HepG2 (cell line): ENCODE measurements around the gene HES6. TPM values are rescaled to one million over a fixed set of nuclear protein-coding genes. Genes with fewer than 3 reads are reported as not detected.
A peak's percentile ranks its signal among the peaks of the same experiment; 100 is the strongest.

Experiments used
- ARID4A ChIP-seq: sonication (generic); formaldehyde crosslinking; IDR thresholded peaks from 2 replicates; pipeline ENCODE4 v1.5.0; 2020; ENCODE audit warnings: mild to moderate bottlenecking, missing genetic modification reagents, borderline replicate concordance
- HMGXB4 ChIP-seq, 2 experiments: sonication (generic) in 1 of 2; formaldehyde crosslinking in 1 of 2; IDR thresholded peaks; 2 replicates each; pipeline versions ENCODE4 v1.4.0 to v1.6.1; 2018 to 2020; ENCODE audit warnings: missing genetic modification reagents in 2 of 2, borderline replicate concordance in 1 of 2, low read depth in 1 of 2, mild to moderate bottlenecking in 1 of 2, missing biosample characterization in 1 of 2
- HOXA3 ChIP-seq: sonication (generic); formaldehyde crosslinking; IDR thresholded peaks from 2 replicates; pipeline ENCODE4 v1.5.0; 2020; ENCODE audit warnings: missing genetic modification reagents
- HOXD1 ChIP-seq: sonication (generic); formaldehyde crosslinking; IDR thresholded peaks from 2 replicates; pipeline ENCODE4 v1.5.0; 2020; ENCODE audit warnings: missing genetic modification reagents
- KDM5A ChIP-seq: fragments of 200-600 bp; sonication (generic); IDR thresholded peaks from 2 replicates; pipeline ENCODE4 v1.7.0; 2018; ENCODE audit warnings: antibody characterized with exemption, mild to moderate bottlenecking, low read length, borderline replicate concordance
- MIXL1 ChIP-seq: IDR thresholded peaks from 2 replicates; pipeline ENCODE4 v1.6.1; 2016
- MYPOP ChIP-seq: sonication (generic); formaldehyde crosslinking; IDR thresholded peaks from 2 replicates; pipeline ENCODE4 v1.8.1; 2023; ENCODE audit warnings: mild to moderate bottlenecking, moderate library complexity, missing genetic modification reagents
- NFKBIZ ChIP-seq: IDR thresholded peaks from 2 replicates; pipeline ENCODE4 v1.6.1; 2018; ENCODE audit warnings: missing genetic modification reagents, missing compliant biosample characterization
- TFDP2 ChIP-seq: sonication (generic); formaldehyde crosslinking; IDR thresholded peaks from 2 replicates; pipeline ENCODE4 v1.4.0; 2020; ENCODE audit warnings: missing genetic modification reagents
- ZBTB20 ChIP-seq: sonication (generic); formaldehyde crosslinking; IDR thresholded peaks from 2 replicates; pipeline ENCODE4 v1.8.1; 2023; ENCODE audit warnings: missing genetic modification reagents, low read depth, mild to moderate bottlenecking, borderline replicate concordance
- ZBTB43 ChIP-seq: sonication (generic); formaldehyde crosslinking; conservative IDR thresholded peaks from 2 replicates; pipeline ENCODE4 v1.4.0; 2020; ENCODE audit warnings: missing genetic modification reagents
- ZMYM4 ChIP-seq: sonication (generic); formaldehyde crosslinking; IDR thresholded peaks from 2 replicates; pipeline ENCODE4 v1.8.1; 2023; ENCODE audit warnings: mild to moderate bottlenecking, missing genetic modification reagents
- ZNF501 ChIP-seq: sonication (generic); formaldehyde crosslinking; IDR thresholded peaks from 2 replicates; pipeline ENCODE4 v1.5.1; 2020; ENCODE audit warnings: mild to moderate bottlenecking, moderate library complexity, missing genetic modification reagents
- ZNF704 ChIP-seq: sonication (generic); formaldehyde crosslinking; IDR thresholded peaks from 2 replicates; pipeline ENCODE4 v1.8.1; 2023; ENCODE audit warnings: mild to moderate bottlenecking, inconsistent platforms, moderate library complexity, missing genetic modification reagents, borderline replicate concordance
- ZNF766 ChIP-seq: sonication (generic); formaldehyde crosslinking; IDR thresholded peaks from 2 replicates; pipeline ENCODE4 v1.5.0; 2020; ENCODE audit warnings: missing genetic modification reagents, borderline replicate concordance
- ZNF777 ChIP-seq: sonication (generic); formaldehyde crosslinking; IDR thresholded peaks from 2 replicates; pipeline ENCODE4 v1.4.0; 2020; ENCODE audit warnings: missing genetic modification reagents
- polyA plus RNA-seq, 8 experiments: library from polyadenylated mRNA; depleted of rRNA in 3 of 8; stranded (reverse) in 7 of 8; unstranded in 1 of 8; fragments of >200 nt; fragmentation: Illumina TruSeq in 4 of 8; extraction: Trizol in 4 of 8; gene quantifications; 2 replicates each; pipeline versions ENCODE4 v1.2.1 to v1.2.3, GENCODE V29; 2011 to 2016; ENCODE audit warnings: low read depth in 4 of 8, missing spikeins in 1 of 8, mixed read lengths in 1 of 8; ENCODE audit not compliant: insufficient read depth in 1 of 8
- total RNA-seq, 5 experiments: library from RNA; depleted of rRNA; stranded (reverse); fragments of >200 nt; fragmentation: Illumina TruSeq; extraction: Trizol; gene quantifications; 2 replicates each; pipeline ENCODE4 v1.2.3, GENCODE V29; 2016; ENCODE audit warnings: low read depth in 1 of 5

Gene HES6
- total and polyA plus RNA-seq, 2 of the 13 experiments (the other 11 are each of a cell fraction or from before 2014, with no cell fraction given): 19.5 to 82.8 TPM

GRCh38 chr2:238263204-238264071, 23.6 kb upstream of the HES6 start (continued):
- TF ChIP-seq ARID4A (CRISPR knock-in tag) (peak; percentile 58; the same call in 1 of the 2 replicates), ZBTB20 (CRISPR knock-in tag) (no peak), ZNF777 (CRISPR knock-in tag) (peak; percentile 65), ZNF501 (peak; percentile 70), HOXD1 (CRISPR knock-in tag) (0 out of 2 replicates have a peak, but pooled peaks have one; percentile 55), HMGXB4 (CRISPR knock-in tag; IDR thresholded peaks at IDR 0.05; ENCODE audit: borderline replicate concordance in 1 of 2, low read depth in 1 of 2) (peak; percentile 91 to 93), ZNF766 (peak; percentile 67; the same call in 1 of the 2 replicates), ZBTB43 (CRISPR knock-in tag) (peak; percentile 54; the same call in 1 of the 2 replicates), MYPOP (CRISPR knock-in tag) (0 out of 2 replicates have a peak, but pooled peaks have one; percentile 59), KDM5A (peak; percentile 56; the same call in 1 of the 2 replicates), MIXL1 (CRISPR knock-in tag) (0 out of 2 replicates have a peak, but pooled peaks have one; percentile 31), HOXA3 (peak; percentile 65), ZNF704 (0 out of 2 replicates have a peak, but pooled peaks have one; percentile 77), TFDP2 (CRISPR knock-in tag) (0 out of 2 replicates have a peak, but pooled peaks have one; percentile 12), ZMYM4 (CRISPR knock-in tag) (peak; percentile 75; the same call in 1 of the 2 replicates), NFKBIZ (CRISPR knock-in tag) (0 out of 2 replicates have a peak, but pooled peaks have one; percentile 57)
